Tibial nerve (tissue), 4 donors: Measurements from ENCODE around the gene PANX1. TPM values are rescaled to one million over a fixed set of nuclear protein-coding genes. Genes with fewer than 3 reads are reported as not detected.
A peak's percentile ranks its signal among the peaks of the same experiment; 100 is the strongest.
"Not testable (repeated sequence)": the region's sequence is repeated elsewhere in the genome, so short reads cannot be mapped to it uniquely, and the experiment has no call there.

ENCODE experiments used
- DNase-seq, 2 donors: peaks; one replicate each; pipeline ENCODE4 v3.0.0-alpha.2; 2019; ENCODE audit warnings: low spot score in 2 of 2
- H3K27ac ChIP-seq, 4 donors: fragments of 200-600 bp; sonication (generic) in 3 of 4; one replicate each; pipeline ENCODE4 v1.5.1; 2017 to 2019; ENCODE audit warnings: mild to moderate bottlenecking in 1 of 4
- H3K27me3 ChIP-seq, 2 donors: fragments of 200-600 bp; sonication (generic) in 1 of 2; one replicate each; pipeline versions ENCODE4 v1.5.1 to v1.6.0; 2017 to 2019
- H3K36me3 ChIP-seq, 3 donors: fragments of 200-600 bp; sonication (generic); one replicate each; pipeline ENCODE4 v1.5.1; 2018 to 2019
- H3K4me1 ChIP-seq, 4 donors: fragments of 200-600 bp; sonication (generic) in 3 of 4; one replicate each; pipeline ENCODE4 v1.5.1; 2017 to 2019
- H3K4me3 ChIP-seq, 4 donors: fragments of 200-600 bp; sonication (generic) in 3 of 4; one replicate each; pipeline ENCODE4 v1.5.1; 2017 to 2019; ENCODE audit warnings: mild to moderate bottlenecking in 1 of 4, moderate library complexity in 1 of 4
- H3K9me3 ChIP-seq, 4 donors: fragments of 200-600 bp; sonication (generic) in 3 of 4; one replicate each; pipeline ENCODE4 v1.5.1; 2017 to 2019
- CTCF ChIP-seq, 5 experiments: fragments of 200-600 bp in 3 of 5; fragments of 450-650 bp in 2 of 5; sonication (generic) in 3 of 5; IDR thresholded peaks; one replicate each; pipeline ENCODE4 v1.5.1; 2016 to 2019; ENCODE audit warnings: antibody characterized with exemption in 5 of 5, mild to moderate bottlenecking in 3 of 5, moderate library complexity in 2 of 5
- EP300 ChIP-seq, 2 donors: sonication (generic); formaldehyde crosslinking; IDR thresholded peaks; one replicate each; pipeline ENCODE4 v1.6.1; 2017; ENCODE audit warnings: antibody characterized with exemption in 2 of 2, mild to moderate bottlenecking in 1 of 2
- POLR2A ChIP-seq, 2 donors: fragments of 450-650 bp; IDR thresholded peaks; one replicate each; pipeline ENCODE4 v1.6.1; 2017; ENCODE audit warnings: antibody characterized with exemption in 2 of 2, mild to moderate bottlenecking in 2 of 2, moderate library complexity in 2 of 2
- WGBS, 2 donors: methylation state at CpG; one replicate each; pipeline ENCODE4 v1.1.5; 2018; 5-methylcytosine and 5-hydroxymethylcytosine counted together
- total RNA-seq, 4 donors: library from RNA; depleted of rRNA; stranded (reverse); fragments of >200 nt; gene quantifications; one replicate each; pipeline ENCODE4 v1.1.0, GENCODE V29; 2016

The PANX1 gene
- total RNA-seq, 4 donors from 2014 or later, result 17.5 to 36.6 (median 19.5) TPM

- TF ChIP-seq POLR2A (IDR thresholded peaks at IDR 0.05), result no peak
- no peak for TF ChIP-seq CTCF (IDR thresholded peaks at IDR 0.05)
- no peak for TF ChIP-seq EP300 (IDR thresholded peaks at IDR 0.05)
- DNase-seq, result no peak
- WGBS, 2 donors, result 71 to 75% methylated on average over 4 to 6 of the region's 6 CpGs
- Histone ChIP-seq H3K36me3 (peaks cover 0 to 10% (median 8%) of the 10 kb centered on the region in 3 donors), H3K9me3 (no peaks in the 10 kb centered on the region), H3K27ac (peak overlapping the region in 3 of 4 donors; percentile 29 to 73 (median 44)), H3K4me3 (no peak overlapping the region), H3K27me3 (no peaks in the 10 kb centered on the region), H3K4me1 (peaks cover 0 to 74% (median 26%) of the 10 kb centered on the region in 4 donors)
Measured at GRCh38 chr11:94151903-94152677, 23.4 kb downstream of the PANX1 start.

- Histone ChIP-seq H3K4me1 (peaks cover 0 to 69% (median 26%) of the 10 kb centered on the region in 4 donors), H3K9me3 (no peaks in the 10 kb centered on the region), H3K4me3 (no peak overlapping the region), H3K36me3 (peaks cover 0 to 10% (median 8%) of the 10 kb centered on the region in 3 donors), H3K27me3 (no peaks in the 10 kb centered on the region), H3K27ac (peak overlapping the region in 2 of 4 donors; percentile 44 to 73)
- no peak for TF ChIP-seq EP300 (IDR thresholded peaks at IDR 0.05)
- WGBS, 2 donors, result 86 to 87% methylated on average over 6 of the region's 6 CpGs
- no peak for DNase-seq
Measured at GRCh38 chr11:94152678-94153065, 24.0 kb downstream of the PANX1 start.

DNA sequence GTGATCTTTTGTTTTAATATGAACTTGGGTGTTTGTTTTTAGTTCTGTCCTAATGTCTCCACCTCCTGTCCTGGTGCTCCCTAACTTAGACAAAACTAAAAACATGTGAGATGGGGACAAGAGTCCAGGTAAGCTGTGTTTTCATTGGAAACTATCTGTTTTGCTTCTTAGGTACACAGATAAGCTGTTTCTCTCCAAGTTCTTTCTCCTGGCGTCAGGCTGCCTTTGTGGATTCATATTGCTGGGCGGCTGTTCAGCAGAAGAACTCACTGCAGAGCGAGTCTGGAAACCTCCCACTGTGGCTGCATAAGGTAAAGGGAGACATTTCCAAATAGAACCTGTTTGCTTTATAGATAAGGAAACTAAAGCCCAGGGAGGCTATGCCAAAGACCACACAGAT, 24.7 kb downstream of the PANX1 start:
- Histone ChIP-seq H3K4me1 (peaks cover 0 to 63% (median 24%) of the 10 kb centered on the region in 4 donors), H3K9me3 (no peaks in the 10 kb centered on the region), H3K36me3 (peaks cover 0 to 10% (median 8%) of the 10 kb centered on the region in 3 donors), H3K4me3 (no peak overlapping the region), H3K27me3 (no peaks in the 10 kb centered on the region), H3K27ac (peak overlapping the region in 1 of 4 donors; percentile 73)
- DNase-seq, result no peak
- 83 to 87% methylated on average over 3 of the region's 3 CpGs for WGBS, 2 donors
- no peak for TF ChIP-seq POLR2A (IDR thresholded peaks at IDR 0.05)
- no peak for TF ChIP-seq EP300 (IDR thresholded peaks at IDR 0.05)
- TF ChIP-seq CTCF (IDR thresholded peaks at IDR 0.05), result no peak

DNA sequence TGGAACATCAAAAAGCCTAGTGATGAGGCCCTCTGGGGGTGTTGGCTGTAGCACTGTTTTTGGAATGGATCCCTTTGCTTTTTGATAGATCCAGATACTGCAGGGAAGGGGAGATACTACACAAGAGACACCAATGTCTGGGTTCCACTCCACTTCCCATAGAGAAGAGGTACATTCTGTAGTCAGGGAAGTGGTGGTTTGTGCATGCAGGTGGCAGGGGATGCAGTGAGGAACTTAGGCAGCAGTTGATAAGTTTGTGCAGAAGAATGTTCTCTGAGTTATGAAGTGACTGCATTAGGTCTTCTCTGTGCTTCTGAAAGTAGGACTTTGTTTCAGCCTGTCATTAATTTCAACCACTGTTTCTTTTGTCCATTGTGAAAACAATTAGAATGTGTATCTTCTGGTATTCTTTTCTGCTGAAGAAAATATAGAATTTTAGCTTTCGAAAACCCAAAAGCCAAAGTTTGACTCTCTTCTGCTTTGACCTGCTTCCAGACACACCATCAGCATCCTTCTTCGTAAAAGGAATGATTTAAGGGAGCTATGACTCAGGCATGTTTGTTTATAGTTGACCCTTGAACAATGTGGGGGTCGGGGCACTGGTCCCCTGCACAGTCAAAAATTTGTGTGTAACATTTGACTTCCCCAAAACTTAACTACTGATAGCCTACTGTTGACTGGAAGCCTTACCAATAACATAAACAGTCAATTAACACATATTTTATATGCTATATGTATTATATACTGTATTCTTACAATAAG, 25.6 kb downstream of the PANX1 start:
- Histone ChIP-seq H3K9me3 (no peaks in the 10 kb centered on the region), H3K27me3 (no peaks in the 10 kb centered on the region), H3K36me3 (peaks cover 0 to 10% (median 8%) of the 10 kb centered on the region in 3 donors), H3K27ac (no peak overlapping the region), H3K4me1 (peaks cover 0 to 54% (median 22%) of the 10 kb centered on the region in 4 donors), H3K4me3 (no peak overlapping the region)
- WGBS, 2 donors, result 35 to 47% methylated on average over 3 of the region's 3 CpGs
- TF ChIP-seq CTCF (IDR thresholded peaks at IDR 0.05), result no peak
- no peak for TF ChIP-seq EP300 (IDR thresholded peaks at IDR 0.05)
- TF ChIP-seq POLR2A (IDR thresholded peaks at IDR 0.05), result no peak
- no peak for DNase-seq

DNA sequence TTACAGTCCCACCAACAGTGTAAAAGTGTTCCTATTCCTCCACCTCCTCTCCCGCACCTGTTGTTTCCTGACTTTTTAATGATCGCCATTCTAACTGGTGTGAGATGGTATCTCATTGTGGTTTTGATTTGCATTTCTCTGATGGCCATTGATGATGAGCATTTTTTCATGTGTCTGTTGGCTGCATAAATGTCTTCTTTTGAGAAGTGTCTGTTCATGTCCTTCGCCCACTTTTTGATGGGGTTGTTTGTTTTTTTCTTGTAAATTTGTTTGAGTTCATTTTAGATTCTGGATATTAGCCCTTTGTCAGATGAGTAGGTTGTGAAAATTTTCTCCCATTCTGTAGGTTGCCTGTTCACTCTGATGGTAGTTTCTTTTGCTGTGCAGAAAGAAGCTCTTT, 28.7 kb downstream of the PANX1 start:
- H3K4me1 ChIP-seq, result peaks cover 0 to 24% (median 8%) of the 10 kb centered on the region in 4 donors
- H3K9me3 ChIP-seq, H3K27ac ChIP-seq, DNase-seq, H3K4me3 ChIP-seq, H3K27me3 ChIP-seq: not testable (repeated sequence)
- WGBS, 2 donors, result 96 to 98% methylated on average over 3 of the region's 3 CpGs
- peaks cover 0 to 19% (median 8%) of the 10 kb centered on the region in 3 donors for H3K36me3 ChIP-seq

DNA sequence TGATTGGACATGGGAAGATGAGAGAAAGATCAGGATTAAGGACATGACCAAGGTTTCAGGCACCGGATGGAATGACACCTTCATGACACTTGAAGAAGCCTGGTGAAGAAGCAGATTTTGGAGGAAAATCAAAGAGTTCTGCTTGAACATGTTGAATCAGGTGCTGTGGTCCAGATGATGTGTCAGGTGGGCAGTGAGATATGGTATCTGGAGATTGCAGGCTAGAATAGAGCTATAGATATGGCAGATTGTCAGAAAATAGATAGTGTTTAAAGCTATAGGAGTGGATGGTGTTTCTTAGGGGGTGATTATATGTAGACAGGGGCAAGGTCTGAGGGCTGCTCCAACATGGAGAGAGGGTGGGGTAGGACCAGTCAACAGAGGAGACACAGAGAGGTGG, 40.2 kb downstream of the PANX1 start:
- no peak for DNase-seq
- 96 to 98% methylated on average over 1 of the region's 1 CpG for WGBS, 2 donors
- Histone ChIP-seq H3K27ac (no peak overlapping the region), H3K27me3 (no peaks in the 10 kb centered on the region), H3K4me3 (no peak overlapping the region), H3K9me3 (peaks cover 0 to 8% (median 0%) of the 10 kb centered on the region in 4 donors), H3K4me1 (peaks cover 0 to 26% (median 6%) of the 10 kb centered on the region in 4 donors), H3K36me3 (peaks cover 0 to 6% (median 0%) of the 10 kb centered on the region in 3 donors)
- TF ChIP-seq CTCF (IDR thresholded peaks at IDR 0.05) (no peak), EP300 (IDR thresholded peaks at IDR 0.05) (no peak), POLR2A (IDR thresholded peaks at IDR 0.05) (no peak)
